Coronary artery (tissue), 2 donors: Measurements from ENCODE around the gene VWA8.
"Not testable (repeated sequence)": the region's sequence is repeated elsewhere in the genome, so short reads cannot be mapped to it uniquely, and the experiment has no call there.

Source experiments
- DNase-seq: peaks from one replicate; pipeline ENCODE4 v3.0.0-alpha.2; 2017; ENCODE audit warnings: low spot score
- H3K27ac ChIP-seq, 2 donors: fragments of 200-600 bp; sonication (generic); one replicate each; pipeline ENCODE4 v1.5.1; 2016 to 2019
- H3K4me3 ChIP-seq: fragments of 200-600 bp; sonication (generic); 2 replicates; pipeline ENCODE4 v1.5.1; 2016; ENCODE audit warnings: mild to moderate bottlenecking, moderate library complexity
- CTCF ChIP-seq: fragments of 200-600 bp; sonication (generic); IDR thresholded peaks from one replicate; pipeline ENCODE4 v1.5.1; 2019; ENCODE audit warnings: antibody characterized with exemption

The VWA8 gene

GRCh38 chr13:41639237-41639904, 321.5 kb downstream of the VWA8 start:
- H3K4me3 ChIP-seq = no peak overlapping the region
- TF ChIP-seq CTCF = no peak
- no peak for DNase-seq
- no peak overlapping the region for H3K27ac ChIP-seq

GRCh38 chr13:41637586-41637985, 323.3 kb downstream of the VWA8 start:
- H3K27ac ChIP-seq = no peak overlapping the region
- TF ChIP-seq CTCF = no peak
- no peak overlapping the region for H3K4me3 ChIP-seq
- DNase-seq = no peak

GRCh38 chr13:41637032-41637431, 323.9 kb downstream of the VWA8 start:
- H3K4me3 ChIP-seq, DNase-seq, H3K27ac ChIP-seq: not testable (repeated sequence)

- not testable (repeated sequence) for DNase-seq, H3K27ac ChIP-seq, H3K4me3 ChIP-seq
Measured at GRCh38 chr13:41636590-41636989, 324.3 kb downstream of the VWA8 start.

- Histone ChIP-seq H3K4me3 (no peak overlapping the region), H3K27ac (no peak overlapping the region)
- no peak for DNase-seq
- TF ChIP-seq CTCF = no peak
Measured at GRCh38 chr13:41634407-41634806, 326.5 kb downstream of the VWA8 start.

GRCh38 chr13:41633776-41634175, 327.1 kb downstream of the VWA8 start:
- TF ChIP-seq CTCF = no peak
- no peak for DNase-seq
- H3K27ac ChIP-seq = no peak overlapping the region
- H3K4me3 ChIP-seq = no peak overlapping the region

- no peak for TF ChIP-seq CTCF
- Histone ChIP-seq H3K4me3 (no peak overlapping the region), H3K27ac (no peak overlapping the region)
- DNase-seq = no peak
Measured at GRCh38 chr13:41631296-41631965, 329.5 kb downstream of the VWA8 start.

- no peak for TF ChIP-seq CTCF
- H3K27ac ChIP-seq = no peak overlapping the region
Measured at GRCh38 chr13:41627425-41627824, 333.5 kb downstream of the VWA8 start.

More at GRCh38 chr13:41627425-41627824, 333.5 kb downstream of the VWA8 start:
- H3K4me3 ChIP-seq = no peak overlapping the region
- no peak for DNase-seq
